HG03139 (cell line): ENCODE measurements around the gene CES3.

Source experiments
- ATAC-seq: cut with Tn5 transposase; IDR thresholded peaks from one replicate; pipeline ENCODE4 v1.9.1; 2021; ENCODE audit not compliant: unreplicated experiment

Gene CES3

DNA sequence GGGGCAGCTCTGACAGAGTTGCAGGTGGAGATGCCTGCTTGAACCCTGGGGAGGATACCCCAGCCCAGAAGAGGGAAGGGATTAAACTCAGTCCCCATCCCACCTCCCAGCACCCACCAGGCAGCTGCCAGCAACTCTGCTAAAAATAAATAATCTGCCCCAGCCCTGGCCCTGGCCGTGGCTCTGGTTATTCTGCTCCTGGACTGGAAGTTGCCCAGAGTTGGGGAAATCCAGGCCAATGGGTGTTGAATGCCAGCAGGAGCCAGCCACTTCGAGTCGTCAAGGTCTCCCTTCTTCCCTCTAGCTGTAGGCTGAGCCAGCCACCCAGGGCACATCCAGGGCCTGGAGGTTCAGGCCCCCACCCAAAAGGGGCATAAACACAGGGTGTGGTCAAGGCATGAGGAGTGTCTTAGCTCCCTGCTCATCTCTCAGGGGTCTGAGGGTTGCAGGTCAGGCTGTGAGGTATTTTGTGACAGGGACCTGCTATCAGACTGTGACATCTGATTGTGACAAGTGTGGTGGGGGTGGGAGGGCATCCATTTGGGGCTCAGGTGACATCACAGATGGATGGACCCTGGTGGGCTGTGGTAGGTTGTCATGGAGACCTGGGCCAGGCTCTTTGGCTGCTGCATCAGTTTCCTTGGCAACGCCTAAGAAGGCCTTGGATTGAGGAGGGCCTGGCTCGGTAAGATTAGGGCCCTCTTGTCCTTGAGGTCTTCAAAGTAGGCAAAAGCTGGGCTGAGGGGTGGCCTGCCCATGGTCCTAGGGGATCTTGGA, 34.7 kb upstream of the CES3 start:
- no peak for ATAC-seq

DNA sequence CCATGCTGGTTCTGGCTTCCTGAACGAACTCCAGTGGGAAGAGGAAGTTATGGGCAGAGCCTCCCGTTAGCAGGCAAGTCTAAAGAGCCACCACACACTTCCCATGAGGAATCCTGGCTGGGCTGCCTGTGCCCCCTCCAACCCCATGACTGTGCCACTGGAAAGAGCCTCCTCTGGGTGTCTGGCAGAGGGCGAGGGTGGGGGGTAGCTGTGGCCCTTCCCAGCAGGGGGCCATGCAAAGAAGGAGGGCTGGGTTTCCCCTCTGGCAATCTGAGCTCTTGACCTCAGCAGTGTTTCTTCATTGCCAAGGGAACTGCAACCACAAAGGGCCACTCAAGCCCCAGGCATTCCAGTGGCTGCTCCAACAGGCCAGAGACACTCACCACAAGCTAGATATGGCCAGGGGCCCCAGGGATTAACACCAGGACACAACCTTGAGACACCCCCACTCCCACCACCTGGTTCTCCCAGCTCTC, 34.1 kb upstream of the CES3 start:
- no peak for ATAC-seq

GRCh38 chr16:66927918-66928649, 33.0 kb upstream of the CES3 start:
- ATAC-seq: no peak

GRCh38 chr16:66928702-66929388, 32.2 kb upstream of the CES3 start:
- no peak for ATAC-seq

- no peak for ATAC-seq
These were observed 30.9 kb upstream of the CES3 start for GRCh38 chr16:66930189-66930588.

DNA sequence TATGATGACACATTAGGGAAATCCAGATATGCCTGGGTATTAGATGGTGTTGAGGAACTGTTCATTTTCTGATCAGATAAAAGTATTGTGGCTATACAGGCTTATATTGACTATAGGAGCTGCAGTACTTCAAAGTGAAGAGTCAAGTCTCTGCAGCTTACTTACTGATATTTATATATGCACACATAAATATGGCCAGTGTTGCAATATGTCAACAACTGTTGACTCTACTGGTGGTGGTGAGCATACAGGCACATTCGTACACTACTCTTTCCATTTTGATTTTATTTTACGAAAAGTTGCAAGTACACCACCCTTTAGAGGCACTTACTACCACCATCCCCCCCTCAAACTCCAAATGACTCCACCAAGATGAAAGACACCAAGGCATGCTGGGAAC, 29.4 kb upstream of the CES3 start:
- ATAC-seq: no peak

DNA sequence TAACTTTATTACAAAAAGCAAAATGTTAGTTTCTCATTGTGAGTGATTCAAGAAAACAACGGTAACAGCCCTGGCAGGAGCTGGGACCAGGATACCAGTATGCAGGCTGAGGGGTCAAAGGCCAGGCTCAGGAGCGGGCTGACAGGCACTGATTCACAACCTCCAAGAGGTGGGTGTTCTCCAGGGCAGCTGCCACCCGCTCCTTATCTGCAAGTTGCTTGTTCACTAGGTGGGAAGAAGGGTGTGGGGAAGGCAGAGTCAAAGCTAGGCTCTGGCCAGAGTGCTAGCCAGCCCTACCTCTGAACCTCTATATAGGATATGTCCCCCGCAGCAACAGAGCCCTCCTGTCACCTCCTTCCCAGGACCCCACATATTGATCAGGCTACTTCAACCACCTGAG, 29.0 kb upstream of the CES3 start:
- no peak for ATAC-seq

GRCh38 chr16:66933776-66934137, 27.3 kb upstream of the CES3 start:
- ATAC-seq: no peak

- ATAC-seq: peak; percentile 77
These were observed 26.8 kb upstream of the CES3 start, which contains the start of gene CIAO2B for GRCh38 chr16:66934138-66934838. CIAO2B (minus strand) TSS chr16:66934402; CDS start chr16:66934364, 38 bp downstream.

- ATAC-seq: peak; percentile 17
These were observed 26.2 kb upstream of the CES3 start for GRCh38 chr16:66934839-66935313.

DNA sequence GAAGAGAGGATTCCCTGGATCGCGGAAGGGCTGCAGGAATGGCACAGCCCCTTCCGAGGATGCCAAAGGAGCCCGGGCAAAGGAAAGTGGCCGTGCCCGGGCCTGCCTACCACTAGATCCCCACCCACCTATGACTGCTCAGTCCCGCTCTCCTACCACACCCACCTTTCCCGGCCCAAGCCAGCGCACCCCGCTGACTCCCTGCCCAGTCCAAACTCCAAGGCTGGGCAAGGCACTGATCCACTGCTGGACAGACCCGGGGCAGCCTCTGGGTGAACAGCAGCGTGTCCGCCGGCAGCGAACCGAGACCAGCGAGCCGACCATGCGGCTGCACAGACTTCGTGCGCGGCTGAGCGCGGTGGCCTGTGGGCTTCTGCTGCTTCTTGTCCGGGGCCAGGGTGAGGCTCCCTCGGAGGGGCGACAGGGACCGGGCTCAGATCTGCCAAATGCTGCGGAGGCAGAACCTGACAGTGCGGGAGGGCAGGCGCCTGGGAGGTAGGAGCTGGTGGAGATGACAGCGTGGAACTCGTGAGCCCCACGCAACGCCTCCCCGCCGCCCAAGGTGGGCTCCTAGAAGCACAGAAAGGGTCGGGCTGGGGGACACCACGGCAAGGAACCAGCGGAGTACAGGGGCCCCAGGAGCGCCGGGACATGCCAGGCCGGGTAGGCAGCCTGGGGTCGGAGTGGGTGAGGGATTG, 25.6 kb upstream of the CES3 start, which contains the start of gene CES2:
Gene CES2 (plus strand): TSS at position 203 of the 698 bp plus-strand sequence. CDS start 120 bp downstream, at position 323.
- ATAC-seq: no peak

DNA sequence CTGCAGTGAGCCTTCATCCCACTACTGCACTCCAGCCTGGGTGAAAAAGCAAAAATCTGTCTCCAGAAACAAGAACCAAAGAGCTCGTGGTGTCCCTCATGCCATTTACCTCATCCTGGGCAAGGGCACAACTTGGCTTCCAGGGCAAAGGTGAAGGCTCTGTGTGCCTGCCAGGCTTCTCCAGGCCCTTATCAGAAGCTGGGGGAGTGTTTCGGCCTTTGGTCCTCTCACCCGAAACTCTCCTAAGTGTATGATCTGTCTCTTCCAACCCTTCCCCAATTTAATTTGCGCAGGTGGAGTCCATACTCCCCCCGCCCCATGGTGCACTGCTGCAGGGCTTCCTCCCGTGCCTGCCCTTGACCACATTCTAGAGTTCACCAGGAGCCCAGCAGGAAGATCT, 24.6 kb upstream of the CES3 start:
- ATAC-seq: no peak

DNA sequence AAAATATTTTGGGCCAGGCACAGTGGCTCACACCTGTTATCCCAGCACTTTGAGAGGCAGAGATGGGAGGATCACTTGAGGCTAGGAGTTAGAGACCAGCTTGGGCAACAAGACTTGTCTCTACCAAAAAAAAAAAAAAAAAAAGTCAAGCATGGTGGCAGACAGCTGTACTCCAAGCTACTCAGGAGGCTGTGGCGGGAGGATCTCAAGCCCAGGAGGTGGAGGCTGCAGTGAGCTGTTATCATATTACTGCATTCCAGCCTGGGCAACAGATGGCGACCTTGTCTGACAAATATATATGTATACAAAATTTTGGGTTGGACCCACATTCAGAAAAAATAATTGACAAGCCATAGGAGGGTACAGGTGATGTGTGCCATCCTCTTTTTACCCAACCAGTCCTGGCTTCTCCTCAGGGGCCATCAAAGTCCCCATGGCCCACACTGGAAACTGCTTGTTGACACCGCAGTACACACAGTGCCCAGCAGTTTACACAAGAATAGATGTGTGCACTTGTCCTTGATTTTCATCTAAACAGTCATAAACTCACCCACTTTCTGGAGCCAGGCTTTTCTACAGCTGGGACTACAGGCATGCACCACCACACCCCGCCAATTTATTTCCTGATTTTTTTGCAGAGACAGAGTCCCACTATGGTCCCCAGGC, 24.0 kb upstream of the CES3 start:
- no peak for ATAC-seq

DNA sequence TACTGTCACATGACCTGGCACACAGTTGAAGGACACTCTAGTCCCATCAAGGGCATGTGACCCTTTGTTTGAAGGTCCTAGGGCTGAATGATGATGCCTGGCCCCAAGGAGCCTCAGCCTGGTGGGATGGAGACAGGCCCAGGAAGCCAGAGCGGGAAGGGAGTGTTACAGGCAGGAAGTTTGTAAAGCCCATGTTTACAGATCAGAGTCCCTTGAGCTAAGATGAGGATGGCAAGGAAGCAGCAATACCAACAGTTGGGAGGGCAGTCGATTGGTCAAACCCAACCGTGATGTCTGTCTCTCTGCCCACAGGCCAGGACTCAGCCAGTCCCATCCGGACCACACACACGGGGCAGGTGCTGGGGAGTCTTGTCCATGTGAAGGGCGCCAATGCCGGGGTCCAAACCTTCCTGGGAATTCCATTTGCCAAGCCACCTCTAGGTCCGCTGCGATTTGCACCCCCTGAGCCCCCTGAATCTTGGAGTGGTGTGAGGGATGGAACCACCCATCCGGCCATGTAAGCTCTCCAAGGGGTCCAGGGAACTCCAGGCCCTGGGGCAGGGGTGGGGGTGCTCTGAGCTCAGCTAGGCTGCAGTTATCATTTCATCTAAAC, 23.2 kb upstream of the CES3 start:
- ATAC-seq: no peak

DNA sequence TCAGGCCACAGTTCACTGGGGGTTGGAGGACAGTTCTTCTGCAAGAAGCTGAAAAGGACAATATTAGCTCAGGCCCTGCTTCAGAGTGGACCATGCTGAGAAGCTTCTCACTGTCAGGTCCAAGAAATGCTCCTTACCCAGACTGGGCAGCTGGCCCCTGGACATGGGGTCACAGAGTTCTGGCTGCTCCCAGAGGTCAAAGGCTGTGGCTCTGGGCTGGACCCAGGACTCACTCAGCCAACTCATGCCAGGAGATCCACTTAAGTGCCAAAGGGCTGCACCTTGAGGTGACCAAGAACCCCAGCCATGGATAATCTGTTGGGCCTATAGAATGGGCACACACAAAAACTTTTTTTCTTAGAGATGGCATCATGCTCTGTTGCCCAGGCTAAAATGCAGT, 21.7 kb upstream of the CES3 start:
- ATAC-seq: no peak

GRCh38 chr16:66940236-66940635, 20.8 kb upstream of the CES3 start:
- no peak for ATAC-seq

DNA sequence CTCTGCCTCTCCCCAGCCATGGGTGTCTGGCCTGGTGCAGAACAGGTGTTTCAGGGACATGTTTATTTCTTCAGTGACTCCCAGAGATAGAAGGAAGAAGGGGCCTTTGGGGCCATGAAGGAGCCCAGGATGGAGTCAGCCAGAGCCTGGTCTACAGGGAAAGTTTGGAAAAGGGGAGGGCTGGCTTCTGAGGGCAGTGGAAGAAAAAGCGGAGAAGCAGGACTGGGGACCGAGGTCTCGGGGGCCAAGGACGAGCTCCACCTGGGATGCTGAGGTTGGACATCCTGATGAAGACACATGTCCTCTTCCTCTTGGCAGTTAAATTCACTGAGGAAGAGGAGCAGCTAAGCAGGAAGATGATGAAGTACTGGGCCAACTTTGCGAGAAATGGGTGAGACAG, 18.1 kb upstream of the CES3 start:
- ATAC-seq: no peak

DNA sequence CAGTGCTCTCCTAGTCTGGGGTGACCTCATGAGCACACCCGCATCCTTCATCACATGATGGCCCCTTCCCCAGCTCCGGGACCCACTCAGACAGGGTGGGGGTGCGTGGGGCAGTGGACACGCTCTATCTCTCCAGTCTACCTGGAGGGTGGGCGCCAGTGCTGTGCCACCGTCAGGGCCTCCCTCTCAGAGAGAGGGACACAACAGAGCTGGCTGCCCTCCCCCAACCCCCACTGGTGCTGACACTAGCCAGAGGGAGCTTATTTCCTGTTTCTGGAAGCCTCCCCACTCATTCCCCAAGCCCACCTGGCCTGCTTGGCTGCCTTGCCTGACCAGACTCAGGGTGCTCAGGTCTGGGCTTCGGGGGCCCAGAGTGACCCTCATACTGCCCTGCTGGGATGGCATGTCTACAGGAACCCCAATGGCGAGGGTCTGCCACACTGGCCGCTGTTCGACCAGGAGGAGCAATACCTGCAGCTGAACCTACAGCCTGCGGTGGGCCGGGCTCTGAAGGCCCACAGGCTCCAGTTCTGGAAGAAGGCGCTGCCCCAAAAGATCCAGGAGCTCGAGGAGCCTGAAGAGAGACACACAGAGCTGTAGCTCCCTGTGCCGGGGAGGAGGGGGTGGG, 17.5 kb upstream of the CES3 start:
- ATAC-seq: no peak

DNA sequence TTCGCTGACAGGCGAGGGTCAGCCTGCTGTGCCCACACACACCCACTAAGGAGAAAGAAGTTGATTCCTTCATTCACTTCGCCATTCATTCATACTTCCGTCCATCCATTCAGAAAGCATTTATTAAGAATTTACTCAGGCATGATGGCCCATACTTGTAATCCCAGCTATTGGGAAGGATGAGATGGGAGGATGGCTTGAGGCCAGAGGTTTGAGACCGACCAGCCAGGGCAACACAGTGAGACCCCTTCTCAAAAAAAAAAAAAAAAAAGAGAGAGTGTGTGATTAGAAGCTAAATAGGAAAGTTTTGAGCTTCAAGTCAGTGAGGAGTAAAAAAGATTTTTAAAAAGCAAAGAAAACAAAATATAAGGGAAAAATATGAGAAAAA, 17.0 kb upstream of the CES3 start:
- ATAC-seq: no peak
